Stimulated activated CD4-positive, alpha-beta T cell treated with anti-CD3 and anti-CD28 coated beads, Interleukin-4, amount 100 ng/mL, for 48 hours (primary cell): ENCODE results near the gene PSAT1.
"Not testable (repeated sequence)": the region's sequence is repeated elsewhere in the genome, so short reads cannot be mapped to it uniquely, and the experiment has no call there.

Experiments
- DNase-seq, 2 donors: peaks; one replicate each; pipeline ENCODE4 v3.0.0-alpha.2; 2020; ENCODE audit warnings: low read depth in 2 of 2

PSAT1 gene

GRCh38 chr9:78296893-78297671, at the start of gene PSAT1:
TSS of gene PSAT1 (plus strand) at chr9:78297125. CDS start at chr9:78297211, 86 bp downstream.
- DNase-seq = peak; percentile 81 to 89

DNA sequence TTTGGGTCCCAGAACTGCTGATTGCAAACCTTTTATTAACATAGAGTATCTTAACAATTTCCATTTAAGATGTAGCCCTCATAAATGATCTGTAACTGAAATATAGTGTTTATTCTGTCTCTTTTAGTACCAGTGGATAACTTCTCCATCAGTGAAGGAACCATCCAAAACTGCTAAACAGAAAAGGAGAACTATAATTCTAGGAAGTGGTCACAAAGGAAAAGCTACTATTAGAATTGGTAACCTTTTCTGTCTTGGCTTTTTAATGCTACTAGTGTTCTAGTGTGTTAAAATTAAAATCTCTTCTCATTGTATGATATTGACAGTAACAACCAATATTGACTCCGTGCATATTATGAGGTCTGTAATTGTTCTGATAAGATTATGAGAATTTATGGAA, 48.3 kb upstream of the PSAT1 start:
- no peak for DNase-seq

- no peak for DNase-seq
Observed at GRCh38 chr9:78249542-78249941, 47.4 kb upstream of the PSAT1 start.

- DNase-seq = no peak
Observed at GRCh38 chr9:78252616-78253015, 44.3 kb upstream of the PSAT1 start.

- DNase-seq = no peak
Observed at GRCh38 chr9:78253285-78253684, 43.6 kb upstream of the PSAT1 start.

GRCh38 chr9:78261403-78262001, 35.4 kb upstream of the PSAT1 start:
- DNase-seq = no peak

DNA sequence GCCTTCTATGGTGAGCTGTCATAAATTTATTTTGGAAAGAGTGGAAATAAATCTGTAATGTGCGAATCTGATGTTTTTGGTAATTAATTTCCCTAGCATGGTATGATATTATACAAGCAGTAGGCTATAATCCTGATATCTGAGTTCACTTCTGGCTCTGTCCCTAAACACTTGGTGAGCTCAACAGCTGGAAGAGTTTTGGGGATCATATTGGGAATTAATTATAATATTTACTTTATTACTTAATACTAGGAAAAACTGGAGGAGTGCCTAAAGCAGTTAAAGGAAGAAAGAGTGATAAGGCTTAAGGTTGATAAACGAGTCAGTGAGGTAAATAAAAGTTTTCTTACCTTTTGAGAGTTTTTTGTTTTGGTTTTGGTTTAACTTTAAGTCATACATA, 34.3 kb upstream of the PSAT1 start:
- DNase-seq = no peak

- no peak for DNase-seq
Observed at GRCh38 chr9:78267889-78268288, 29.0 kb upstream of the PSAT1 start.

DNA sequence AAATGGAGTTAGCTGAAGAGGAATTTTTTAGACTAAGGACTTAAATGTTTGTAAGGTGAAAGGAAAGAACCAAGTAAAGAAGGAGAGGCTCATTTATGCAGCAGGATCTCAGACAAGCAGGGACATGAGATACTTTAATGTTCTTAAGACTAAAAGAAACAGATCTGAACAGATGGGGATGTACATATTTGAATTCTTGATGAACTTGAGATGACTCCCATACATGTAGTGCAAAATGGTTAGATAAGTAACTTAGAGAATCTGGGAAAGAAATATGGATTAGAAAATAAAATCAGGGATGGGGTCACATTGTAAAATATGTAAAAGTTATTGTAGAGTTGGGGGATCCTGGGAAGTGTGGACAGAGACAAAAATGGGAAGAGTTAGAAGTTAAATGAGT, 27.1 kb upstream of the PSAT1 start:
- no peak for DNase-seq

- DNase-seq = no peak
Observed at GRCh38 chr9:78272307-78272706, 24.6 kb upstream of the PSAT1 start.

DNA sequence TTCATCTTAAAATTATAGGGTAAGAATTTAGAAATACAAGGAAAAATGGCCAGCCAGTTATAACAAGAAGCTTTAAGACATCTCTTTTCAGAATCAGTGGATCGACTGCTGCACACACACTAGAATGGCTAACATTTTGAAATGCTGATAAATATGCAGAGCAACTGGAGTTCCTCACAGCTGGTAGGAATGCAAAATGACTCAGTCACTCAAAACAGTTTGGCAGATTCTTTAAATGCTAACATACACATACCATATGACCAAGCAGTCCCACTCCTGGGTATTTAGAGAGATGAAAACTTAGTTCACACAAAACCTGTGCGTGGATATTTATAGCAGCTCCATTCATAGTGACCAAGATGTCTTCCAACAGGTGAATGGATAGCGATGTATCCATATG, 23.2 kb upstream of the PSAT1 start:
- no peak for DNase-seq

DNA sequence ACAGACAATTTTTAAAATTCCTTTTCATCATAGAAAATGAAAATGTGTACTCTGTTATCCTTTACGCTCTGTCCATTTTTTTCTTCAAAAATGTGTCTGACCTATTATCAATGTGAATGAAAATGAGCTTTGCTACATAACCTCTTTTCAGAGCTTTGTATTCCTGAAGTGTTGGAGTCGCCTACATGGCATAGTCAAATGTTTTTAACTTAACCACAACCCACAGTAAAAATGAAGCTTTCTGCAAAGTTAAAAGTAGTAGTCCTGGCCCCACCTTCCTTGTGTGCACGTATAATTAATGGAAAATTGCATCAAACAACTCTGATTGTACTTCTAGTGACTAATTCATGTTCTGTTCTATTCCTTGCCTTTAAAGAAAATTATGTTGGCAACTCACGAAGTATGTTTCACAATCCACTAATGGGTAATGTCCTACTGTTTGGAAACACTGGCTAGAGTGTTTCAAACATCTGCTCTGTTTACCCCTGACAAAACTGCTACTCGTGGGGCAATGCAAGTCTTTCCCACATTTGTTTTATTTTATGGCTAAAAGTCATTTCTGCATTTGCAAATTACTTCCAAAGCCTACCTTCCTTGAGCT, 18.6 kb upstream of the PSAT1 start:
- DNase-seq = no peak

- DNase-seq = no peak
Observed at GRCh38 chr9:78278801-78279200, 18.1 kb upstream of the PSAT1 start.

- no peak for DNase-seq
Observed at GRCh38 chr9:78280982-78281668, 15.8 kb upstream of the PSAT1 start.

DNA sequence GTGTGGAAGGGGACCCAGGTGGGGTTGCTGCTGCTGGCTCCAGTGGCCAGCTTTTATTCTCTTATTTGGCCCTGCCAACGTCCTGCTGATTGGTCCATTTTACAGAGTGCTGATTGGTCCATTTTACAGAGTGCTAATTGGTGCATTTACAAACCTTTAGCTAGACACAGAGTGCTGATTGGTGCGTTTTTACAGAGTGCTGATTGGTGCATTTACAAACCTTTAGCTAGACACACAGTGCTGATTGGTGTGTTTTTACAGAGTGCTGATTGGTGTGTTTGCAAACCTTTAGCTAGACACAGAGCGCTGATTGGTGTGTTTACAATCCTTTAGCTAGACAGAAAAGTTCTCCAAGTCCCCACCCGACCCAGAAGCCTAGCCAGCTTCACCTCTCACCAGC, 12.7 kb upstream of the PSAT1 start:
- not testable (repeated sequence) for DNase-seq

- DNase-seq = no peak
Observed at GRCh38 chr9:78286125-78286524, 10.8 kb upstream of the PSAT1 start.

GRCh38 chr9:78286946-78287388, 10.0 kb upstream of the PSAT1 start:
- DNase-seq = no peak

DNA sequence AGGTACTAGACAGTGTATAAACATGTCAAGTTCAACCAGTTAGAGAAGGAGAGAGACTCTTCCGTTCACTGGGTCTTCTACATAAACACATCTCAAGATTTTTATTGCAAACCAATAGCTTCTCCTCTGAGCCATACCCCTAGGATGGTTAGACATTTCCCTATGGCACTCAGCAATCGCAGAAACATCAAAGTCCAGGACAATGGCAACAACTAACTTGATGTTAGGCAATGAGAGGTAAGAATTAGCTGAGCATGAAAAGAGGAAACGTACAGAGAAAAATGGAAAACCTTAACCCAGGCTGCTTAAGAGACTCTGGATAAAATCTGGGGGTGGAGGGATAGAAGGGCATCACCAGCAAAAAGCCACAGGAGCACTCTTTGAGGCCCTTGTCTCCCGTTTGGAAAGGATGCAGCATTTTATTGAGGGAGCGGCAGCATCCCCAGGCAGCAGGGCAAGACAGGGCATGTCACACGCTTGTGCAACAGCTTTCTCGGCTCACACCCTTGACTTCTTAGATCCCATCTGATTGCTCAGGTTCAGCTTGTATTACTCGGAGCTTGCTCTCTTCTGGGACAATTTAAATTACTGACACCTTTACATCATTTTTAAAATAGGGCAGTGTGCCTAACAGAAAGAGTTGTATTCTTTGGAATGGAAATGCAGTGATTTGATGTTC, 8.6 kb upstream of the PSAT1 start:
- DNase-seq = no peak

DNA sequence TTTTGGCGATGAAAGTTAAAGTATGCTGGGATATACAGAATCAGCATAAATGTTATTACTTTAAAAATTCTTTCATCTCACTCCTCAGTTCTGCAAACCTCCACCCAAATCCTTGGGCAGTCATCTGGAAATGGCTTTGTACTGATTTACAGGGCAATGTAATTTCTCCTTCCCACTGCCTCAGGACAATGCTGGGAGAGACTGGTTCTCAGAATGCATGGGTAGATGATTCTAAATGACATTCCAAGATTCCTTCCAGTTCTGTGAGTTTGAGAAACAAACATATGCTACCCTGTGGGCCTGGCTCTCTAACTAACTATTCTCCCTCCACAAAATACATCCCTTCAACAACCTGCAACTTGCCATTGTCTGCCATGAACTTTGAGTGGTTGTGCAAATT, 7.5 kb upstream of the PSAT1 start:
- no peak for DNase-seq

GRCh38 chr9:78291240-78291925, 5.5 kb upstream of the PSAT1 start:
- no peak for DNase-seq

GRCh38 chr9:78292026-78292425, 4.9 kb upstream of the PSAT1 start:
- DNase-seq = no peak
